Testis (tissue), 2 donors: ENCODE data around the gene ABHD15.

Experiments
- POLR2A ChIP-seq: fragments of 450-650 bp; IDR thresholded peaks from one replicate; pipeline ENCODE4 v1.6.1; 2017; ENCODE audit warnings: antibody characterized with exemption, mild to moderate bottlenecking, moderate library complexity
- TF ChIP-seq, protein P1 (sequence below), 3 experiments: fragments of 450-650 bp in 2 of 3; fragments of 200-600 bp in 1 of 3; sonication (generic) in 1 of 3; IDR thresholded peaks; one replicate each; pipeline ENCODE4 v1.5.1; 2016 to 2019; ENCODE audit warnings: antibody characterized with exemption in 3 of 3, mild to moderate bottlenecking in 2 of 3, moderate library complexity in 1 of 3

DNA sequence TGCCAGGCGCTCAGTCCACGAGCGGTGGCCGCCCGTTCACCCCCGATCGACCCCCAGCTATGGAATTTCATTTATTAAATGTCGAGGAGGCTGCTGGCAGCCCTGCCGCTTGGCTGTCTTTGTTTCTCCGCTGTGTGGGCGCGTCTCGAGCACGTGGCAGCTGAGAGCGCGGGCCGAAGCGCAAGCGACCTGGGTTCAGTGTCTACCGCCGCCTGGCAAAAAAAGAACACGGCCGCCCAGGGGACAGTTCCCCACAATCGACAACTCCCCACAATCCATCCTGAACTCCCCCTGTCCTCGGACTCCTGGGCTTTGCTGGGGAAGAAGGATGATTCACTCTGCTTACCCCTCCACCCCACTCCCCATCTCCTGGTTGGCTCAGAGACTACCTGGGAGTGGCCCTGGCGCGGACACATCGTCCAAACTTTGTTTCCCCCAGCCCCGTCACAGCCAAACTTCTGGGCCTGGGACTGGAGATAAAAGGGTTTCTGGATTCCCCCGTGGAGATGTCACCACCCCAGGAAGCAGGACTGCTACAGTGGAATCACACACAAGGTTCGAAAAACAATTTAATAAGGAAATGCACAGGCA lies 24.4 kb upstream of the ABHD15 start:
- TF ChIP-seq, protein P1, sequence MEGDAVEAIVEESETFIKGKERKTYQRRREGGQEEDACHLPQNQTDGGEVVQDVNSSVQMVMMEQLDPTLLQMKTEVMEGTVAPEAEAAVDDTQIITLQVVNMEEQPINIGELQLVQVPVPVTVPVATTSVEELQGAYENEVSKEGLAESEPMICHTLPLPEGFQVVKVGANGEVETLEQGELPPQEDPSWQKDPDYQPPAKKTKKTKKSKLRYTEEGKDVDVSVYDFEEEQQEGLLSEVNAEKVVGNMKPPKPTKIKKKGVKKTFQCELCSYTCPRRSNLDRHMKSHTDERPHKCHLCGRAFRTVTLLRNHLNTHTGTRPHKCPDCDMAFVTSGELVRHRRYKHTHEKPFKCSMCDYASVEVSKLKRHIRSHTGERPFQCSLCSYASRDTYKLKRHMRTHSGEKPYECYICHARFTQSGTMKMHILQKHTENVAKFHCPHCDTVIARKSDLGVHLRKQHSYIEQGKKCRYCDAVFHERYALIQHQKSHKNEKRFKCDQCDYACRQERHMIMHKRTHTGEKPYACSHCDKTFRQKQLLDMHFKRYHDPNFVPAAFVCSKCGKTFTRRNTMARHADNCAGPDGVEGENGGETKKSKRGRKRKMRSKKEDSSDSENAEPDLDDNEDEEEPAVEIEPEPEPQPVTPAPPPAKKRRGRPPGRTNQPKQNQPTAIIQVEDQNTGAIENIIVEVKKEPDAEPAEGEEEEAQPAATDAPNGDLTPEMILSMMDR (IDR thresholded peaks at IDR 0.05), result no peak
- TF ChIP-seq POLR2A, result no peak
